Left ventricle myocardium inferior (tissue), 1 donor: ENCODE data around the gene KIAA1671. TPM values are rescaled to one million over a fixed set of nuclear protein-coding genes. Genes with fewer than 3 reads are reported as not detected.

Experiments
- DNase-seq: peaks from one replicate; pipeline ENCODE4 v3.0.0-alpha.2; 2020
- H3K27ac ChIP-seq: fragments of 200-600 bp; replicated peaks from 2 replicates; pipeline ENCODE4 v1.8.0; 2021
- H3K27me3 ChIP-seq: fragments of 200-600 bp; 2 replicates; pipeline ENCODE4 v1.8.0; 2021; ENCODE audit warnings: low read depth
- H3K36me3 ChIP-seq: fragments of 200-600 bp; 2 replicates; pipeline ENCODE4 v1.8.0; 2021
- H3K4me1 ChIP-seq: fragments of 200-600 bp; 2 replicates; pipeline ENCODE4 v1.8.0; 2021
- H3K4me3 ChIP-seq: fragments of 200-600 bp; 2 replicates; pipeline ENCODE4 v1.8.0; 2021; ENCODE audit warnings: mild to moderate bottlenecking, moderate library complexity
- H3K9me3 ChIP-seq: fragments of 200-600 bp; replicated peaks from 2 replicates; pipeline ENCODE4 v1.8.0; 2021
- CTCF ChIP-seq: fragments of 200-600 bp; IDR thresholded peaks from 2 replicates; pipeline ENCODE4 v1.8.0; 2021; ENCODE audit warnings: antibody characterized with exemption, mild to moderate bottlenecking, borderline replicate concordance
- intact Hi-C: fragments of 100-400 bp; cut with micrococcal nuclease; formaldehyde crosslinking; loops from one replicate; pipeline ENCODE4 v1.11.0; 2022
- total RNA-seq: library from RNA; stranded (reverse); fragmentation: NEBNext Ultra II Directional; extraction: Animal tissue kit (Norgen Biotek cat#: 25700); gene quantifications from one replicate; pipeline ENCODE4 v1.2.1, GENCODE V29; 2021
- donor health status: DM: no; HTN: yes; CAD: no; lungs with severe emphysema.

KIAA1671 gene
- total RNA-seq, 1 donor from 2014 or later = 12.2 TPM

GRCh38 chr22:25174156-25174887 is 221.8 kb downstream of the KIAA1671 start:
- Histone ChIP-seq H3K27ac (no peak overlapping the region), H3K36me3 (peaks cover 44% of the 10 kb centered on the region), H3K4me1 (no peaks in the 10 kb centered on the region), H3K9me3 (peaks cover 3% of the 10 kb centered on the region), H3K27me3 (no peaks in the 10 kb centered on the region), H3K4me3 (no peak overlapping the region)
- DNase-seq = no peak
- intact Hi-C loops = no loop called here
- no peak for TF ChIP-seq CTCF

- H3K27me3 ChIP-seq = no peaks in the 10 kb centered on the region
- TF ChIP-seq CTCF = no peak
- intact Hi-C loops = no loop called here
- no peak overlapping the region for H3K27ac ChIP-seq
- no peak for DNase-seq
- H3K36me3 ChIP-seq = peaks cover 49% of the 10 kb centered on the region
- no peak overlapping the region for H3K4me3 ChIP-seq
- peaks cover 9% of the 10 kb centered on the region for H3K9me3 ChIP-seq
- H3K4me1 ChIP-seq = no peaks in the 10 kb centered on the region
Measured at GRCh38 chr22:25174888-25175411, 222.4 kb downstream of the KIAA1671 start.

- Histone ChIP-seq H3K9me3 (peaks cover 11% of the 10 kb centered on the region), H3K4me1 (no peaks in the 10 kb centered on the region), H3K27me3 (no peaks in the 10 kb centered on the region), H3K4me3 (no peak overlapping the region), H3K27ac (no peak overlapping the region), H3K36me3 (peaks cover 59% of the 10 kb centered on the region)
- TF ChIP-seq CTCF = no peak
- intact Hi-C loops = no loop called here
- no peak for DNase-seq
Measured at GRCh38 chr22:25176175-25176574, 223.7 kb downstream of the KIAA1671 start.

- Histone ChIP-seq H3K4me3 (no peak overlapping the region), H3K36me3 (peaks cover 59% of the 10 kb centered on the region), H3K27ac (no peak overlapping the region), H3K4me1 (no peaks in the 10 kb centered on the region), H3K9me3 (peaks cover 11% of the 10 kb centered on the region), H3K27me3 (no peaks in the 10 kb centered on the region)
- TF ChIP-seq CTCF = no peak
- intact Hi-C loops = no loop called here
- DNase-seq = no peak
Measured at GRCh38 chr22:25176799-25177198, 224.3 kb downstream of the KIAA1671 start.

- H3K9me3 ChIP-seq = peaks cover 11% of the 10 kb centered on the region
- H3K4me3 ChIP-seq = no peak overlapping the region
- H3K27me3 ChIP-seq = no peaks in the 10 kb centered on the region
- no peak overlapping the region for H3K27ac ChIP-seq
- H3K36me3 ChIP-seq = peaks cover 59% of the 10 kb centered on the region
- TF ChIP-seq CTCF = no peak
- intact Hi-C loops = no loop called here
- DNase-seq = no peak
- no peaks in the 10 kb centered on the region for H3K4me1 ChIP-seq
Measured at GRCh38 chr22:25177226-25177625, 224.7 kb downstream of the KIAA1671 start.
